ENCODE data around the gene HSP90AA1.
"Not testable (repeated sequence)": the region's sequence is repeated elsewhere in the genome, so short reads cannot be mapped to it uniquely, and the experiment has no call there.

The HSP90AA1 gene

DNA sequence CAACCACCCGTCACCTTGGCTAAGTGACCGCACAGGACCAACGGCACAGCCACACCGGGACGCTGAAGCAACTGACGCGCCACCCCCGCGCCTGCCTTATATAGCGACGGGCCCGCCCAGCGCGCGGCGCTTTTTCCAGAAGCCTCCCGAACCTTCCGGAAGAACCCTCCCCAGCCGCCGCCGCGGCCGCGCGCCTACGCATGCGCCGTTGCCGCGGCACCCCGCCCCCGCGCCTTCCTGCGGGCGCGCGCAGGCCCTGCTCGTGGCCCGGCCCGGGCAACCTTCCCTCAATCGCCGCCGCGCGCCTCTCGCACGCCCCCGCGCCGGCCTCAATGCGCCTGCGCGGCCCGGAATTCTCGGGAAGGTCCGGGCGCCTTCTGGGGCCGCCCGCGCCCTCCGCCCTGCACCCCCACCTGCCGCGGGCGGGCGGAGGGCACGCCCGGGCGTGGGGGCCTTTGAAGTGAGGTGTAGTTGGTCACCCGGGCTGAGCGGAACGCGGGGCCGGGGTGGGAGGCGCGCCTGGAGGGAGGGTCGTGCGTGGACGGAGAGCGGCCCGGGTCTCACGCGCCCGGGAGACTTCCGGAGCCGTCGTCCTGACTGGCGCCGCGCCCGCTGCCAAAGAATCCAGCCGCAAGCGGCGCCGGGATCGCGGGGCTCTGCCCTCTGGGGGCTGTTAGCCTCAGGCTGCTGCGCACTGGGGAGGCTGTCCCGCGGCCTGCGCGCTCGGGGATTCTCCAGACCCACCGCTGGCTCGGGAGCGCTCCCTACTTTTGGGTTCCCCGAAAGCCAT, at the start of gene HSP90AA1:
Gene HSP90AA1, minus strand, starts transcription at position 73 of the 790 bp plus-strand sequence. CDS start 666 bp downstream, outside the sequence.
- no peak for FAIRE-seq

DNA sequence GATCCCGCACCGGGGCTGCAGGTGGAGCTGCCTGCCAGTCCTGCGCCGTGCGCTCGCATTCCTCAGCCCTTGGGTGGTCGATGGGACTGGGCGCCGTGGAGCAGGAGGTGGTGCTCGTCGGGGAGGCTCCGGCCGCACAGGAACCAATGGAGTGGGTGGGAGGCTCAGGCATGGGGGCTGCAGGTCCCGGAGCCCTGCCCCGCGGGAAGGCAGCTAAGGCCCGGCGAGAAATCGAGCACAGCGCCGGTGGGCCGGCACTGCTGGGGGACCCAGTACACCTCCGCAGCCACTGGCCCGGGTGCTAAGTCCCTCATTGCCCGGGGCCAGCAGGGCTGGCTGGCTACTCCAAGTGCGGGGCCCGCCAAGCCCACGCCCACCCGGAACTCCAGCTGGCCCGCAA, 48.6 kb upstream of the HSP90AA1 start:
- not testable (repeated sequence) for FAIRE-seq

DNA sequence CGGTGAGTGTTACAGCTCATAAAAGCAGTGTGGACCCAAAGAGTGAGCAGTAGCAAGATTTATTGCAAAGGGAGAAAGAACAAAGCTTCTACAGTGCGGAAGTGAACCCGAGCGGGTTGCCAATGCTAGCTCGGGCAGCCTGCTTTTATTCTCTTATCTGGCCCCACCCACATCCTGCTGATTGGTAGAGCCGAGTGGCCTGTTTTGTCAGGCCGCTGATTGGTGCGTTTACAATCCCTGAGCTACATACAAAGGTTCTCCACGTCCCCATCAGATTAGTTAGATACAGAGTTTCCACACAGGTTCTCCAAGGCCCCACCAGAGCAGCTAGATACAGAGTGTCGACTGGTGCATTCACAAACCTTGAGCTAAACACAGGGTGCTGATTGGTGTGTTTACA, 47.9 kb upstream of the HSP90AA1 start:
- FAIRE-seq, result not testable (repeated sequence)

DNA sequence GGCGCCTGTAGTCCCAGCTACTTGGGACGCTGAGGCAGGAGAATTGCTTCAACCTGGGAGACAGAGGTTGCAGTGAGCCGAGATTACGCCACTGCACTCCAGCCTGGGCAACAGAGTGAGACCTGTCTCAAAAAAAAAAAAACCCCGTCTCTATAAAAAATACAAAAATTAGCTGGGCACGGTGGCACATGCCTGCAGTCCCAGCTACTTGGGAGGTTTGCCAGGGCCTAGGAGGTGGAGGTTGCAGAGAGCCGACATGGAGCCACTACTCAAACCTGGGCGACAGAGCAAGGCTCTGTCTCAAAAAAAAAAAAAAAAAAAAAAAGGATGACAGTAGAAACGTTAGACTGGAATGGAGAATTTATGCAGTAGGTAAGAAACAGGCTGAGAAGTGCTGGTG, 47.2 kb upstream of the HSP90AA1 start:
- FAIRE-seq, result not testable (repeated sequence)

DNA sequence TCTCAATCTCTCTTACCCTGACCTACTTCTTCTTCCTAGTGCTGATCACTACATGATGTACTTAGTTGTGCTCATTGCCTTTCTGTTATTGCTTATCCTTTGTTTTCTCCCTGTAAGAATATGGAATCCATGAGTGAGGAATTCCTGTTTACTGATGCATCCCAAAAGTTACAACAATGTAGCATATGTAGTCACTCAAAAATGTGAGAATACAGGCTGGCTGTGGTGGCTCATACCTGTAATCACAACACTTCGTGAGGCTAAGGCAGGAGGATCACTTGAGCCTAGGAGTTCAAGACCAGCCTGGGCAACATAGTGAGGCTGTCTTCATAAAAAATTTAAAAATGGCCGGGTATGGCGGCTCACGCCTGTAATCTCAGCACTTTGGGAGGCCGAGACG, 44.9 kb upstream of the HSP90AA1 start:
- FAIRE-seq, result no peak

DNA sequence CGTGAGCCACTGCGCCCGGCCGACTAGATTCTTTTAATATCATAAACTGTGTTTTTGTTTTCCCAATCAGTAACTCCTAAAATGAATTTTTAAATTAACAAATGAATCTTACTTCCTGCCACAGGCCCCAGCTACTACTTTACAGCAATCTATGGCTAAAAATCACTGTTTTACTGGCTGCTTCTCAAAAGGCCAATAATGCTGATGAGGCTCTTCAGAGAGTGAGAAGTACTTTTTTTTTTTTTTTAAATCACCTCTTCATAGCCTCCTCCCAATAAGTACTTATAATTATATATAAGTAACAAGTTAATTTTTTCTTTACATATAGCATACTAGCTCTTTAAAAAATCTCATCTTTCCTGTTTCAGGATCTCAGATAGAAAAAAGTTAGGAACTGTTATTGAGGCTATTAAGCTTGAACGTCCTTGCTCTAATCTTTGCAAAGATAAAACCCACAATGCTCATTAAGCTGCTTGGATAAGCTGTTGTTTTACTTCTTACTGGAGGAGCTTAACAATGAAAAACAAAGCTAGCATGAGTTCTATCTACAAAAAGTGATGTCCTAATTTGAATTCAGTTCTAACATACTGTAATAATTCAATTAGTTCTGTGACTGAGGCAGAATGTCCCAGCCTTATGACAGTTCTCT, 40.1 kb upstream of the HSP90AA1 start:
- FAIRE-seq, result no peak

DNA sequence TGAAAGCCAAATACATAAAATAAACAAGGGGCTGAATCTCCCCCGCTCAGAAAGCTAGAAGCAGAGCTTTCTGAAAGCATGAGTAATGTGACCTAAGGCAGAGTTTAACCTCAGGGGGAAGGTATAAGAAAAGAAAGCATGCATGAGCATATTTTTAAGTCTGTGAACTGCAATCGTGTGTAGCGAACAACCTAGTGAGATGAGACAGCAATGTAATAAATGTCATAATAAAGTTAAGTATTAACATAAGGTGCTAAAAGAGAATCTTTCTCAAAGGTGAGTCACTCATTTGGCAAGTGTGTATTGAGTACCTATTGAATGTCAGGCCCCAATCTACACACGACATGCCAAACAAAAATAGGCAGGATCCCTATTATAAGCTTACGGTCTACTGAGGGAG, 38.7 kb upstream of the HSP90AA1 start:
- no peak for FAIRE-seq

DNA sequence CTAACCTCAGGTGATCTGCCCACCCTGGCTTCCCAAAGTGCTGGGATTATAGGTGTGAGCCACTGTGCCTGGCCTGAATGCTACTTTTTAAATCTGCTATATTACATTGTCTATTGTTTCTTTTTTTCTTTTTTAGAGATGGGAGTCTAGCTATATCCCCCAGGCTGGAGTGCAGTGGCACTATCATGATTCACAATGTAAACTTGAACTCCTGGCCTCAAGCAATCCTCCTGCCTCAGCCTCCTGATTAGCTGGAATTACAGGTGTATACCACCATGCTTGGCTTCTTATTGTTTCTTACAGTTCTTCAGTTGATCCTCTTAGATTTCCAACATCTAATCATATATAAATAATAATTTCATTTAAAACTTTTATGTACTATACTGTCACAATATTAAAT, 37.6 kb upstream of the HSP90AA1 start:
- no peak for FAIRE-seq

DNA sequence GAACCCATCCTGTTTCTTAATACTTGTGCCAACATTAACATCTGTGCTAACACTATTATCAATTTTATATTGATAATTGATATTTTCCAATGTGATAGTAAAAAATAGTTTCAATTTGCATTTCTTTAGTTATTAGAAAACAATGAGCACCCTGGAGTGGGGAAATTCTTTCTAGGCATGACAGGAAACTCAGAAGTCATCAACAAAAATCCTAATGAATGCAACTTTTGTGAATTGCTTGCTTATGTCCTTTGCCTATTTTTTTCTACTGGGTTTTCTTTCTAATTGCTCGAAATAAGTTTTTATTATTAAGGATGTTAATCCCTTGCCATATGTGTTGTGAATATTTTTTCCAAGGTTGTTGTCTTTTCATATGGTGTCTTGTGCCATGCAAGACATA, 34.7 kb upstream of the HSP90AA1 start:
- FAIRE-seq, result no peak

DNA sequence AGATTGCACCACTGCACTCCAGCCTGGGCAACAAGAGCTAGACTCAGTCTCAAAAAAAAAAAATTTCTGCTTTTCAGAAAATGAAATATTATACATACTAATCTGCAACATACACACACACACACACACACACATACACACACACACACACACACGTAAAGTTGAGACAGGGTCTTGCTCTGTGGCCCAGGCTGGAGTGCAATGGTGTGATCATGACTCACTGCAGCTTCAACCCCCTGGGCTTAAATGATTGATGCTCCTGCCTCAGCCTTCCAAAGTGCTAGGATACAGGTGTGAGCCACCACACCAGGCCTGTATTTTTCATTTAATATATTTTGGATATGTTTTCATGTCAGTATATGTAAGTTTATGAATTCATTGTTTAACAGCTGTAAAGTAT, 34.0 kb upstream of the HSP90AA1 start:
- FAIRE-seq, result no peak

DNA sequence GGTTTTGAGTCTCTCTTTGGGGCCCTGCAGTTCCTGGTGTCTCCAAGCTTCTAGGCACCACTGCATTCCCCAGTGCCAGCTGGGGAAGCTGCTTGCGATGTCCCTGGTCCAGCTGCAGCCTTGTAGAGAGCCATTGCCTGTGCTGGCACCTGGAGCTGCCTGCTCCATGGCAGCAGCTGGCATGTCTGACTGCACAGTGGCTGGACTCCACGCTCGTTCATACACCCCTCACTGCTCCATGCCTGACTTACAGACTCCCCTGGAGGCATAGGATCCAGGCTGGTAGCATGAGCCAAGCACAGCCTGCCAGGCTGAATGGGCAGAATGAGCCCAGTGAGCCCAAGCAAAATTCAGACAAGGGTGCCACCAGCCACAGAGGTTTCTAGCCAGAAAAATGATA, 31.0 kb upstream of the HSP90AA1 start:
- no peak for FAIRE-seq

DNA sequence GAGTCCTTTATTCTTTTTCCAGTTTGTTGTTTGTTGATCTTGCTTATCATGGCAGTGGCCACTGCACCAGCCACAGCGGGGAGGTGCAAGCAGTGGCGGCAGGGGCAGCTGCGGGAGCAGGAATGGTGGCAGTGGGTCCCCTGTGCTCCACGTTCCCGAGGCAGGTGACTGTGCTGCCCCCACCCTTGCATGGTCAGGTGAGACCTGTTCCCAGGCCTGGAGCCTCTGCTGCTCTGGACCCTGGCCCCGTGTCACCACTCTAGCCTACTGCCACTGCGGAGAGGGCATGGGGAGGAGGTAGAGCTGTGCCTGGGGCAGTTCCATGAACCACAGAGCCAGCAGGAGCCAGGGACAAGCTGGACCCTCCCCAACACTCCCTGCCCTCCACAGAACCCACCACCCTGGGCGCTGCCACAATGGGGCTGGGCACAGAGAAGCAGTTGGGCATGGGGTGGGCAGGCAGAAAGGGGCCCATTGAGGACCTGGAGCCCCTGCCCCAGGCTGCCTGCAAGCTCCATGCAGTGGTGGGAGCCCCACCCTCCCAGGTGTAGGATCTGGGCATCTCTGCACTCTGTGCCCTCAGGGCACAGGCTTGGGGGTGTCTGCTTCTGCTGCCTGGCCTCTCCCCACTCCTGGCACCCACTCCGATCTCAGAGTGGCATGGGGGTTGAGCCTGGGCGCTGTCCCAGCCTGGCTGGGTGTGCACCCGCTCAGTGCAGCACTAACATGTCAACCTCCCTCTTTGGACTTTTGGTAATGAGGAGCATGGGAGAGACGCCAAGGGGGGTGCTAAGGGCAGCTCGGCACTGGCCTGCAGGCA, 29.7 kb upstream of the HSP90AA1 start:
- FAIRE-seq, result no peak

DNA sequence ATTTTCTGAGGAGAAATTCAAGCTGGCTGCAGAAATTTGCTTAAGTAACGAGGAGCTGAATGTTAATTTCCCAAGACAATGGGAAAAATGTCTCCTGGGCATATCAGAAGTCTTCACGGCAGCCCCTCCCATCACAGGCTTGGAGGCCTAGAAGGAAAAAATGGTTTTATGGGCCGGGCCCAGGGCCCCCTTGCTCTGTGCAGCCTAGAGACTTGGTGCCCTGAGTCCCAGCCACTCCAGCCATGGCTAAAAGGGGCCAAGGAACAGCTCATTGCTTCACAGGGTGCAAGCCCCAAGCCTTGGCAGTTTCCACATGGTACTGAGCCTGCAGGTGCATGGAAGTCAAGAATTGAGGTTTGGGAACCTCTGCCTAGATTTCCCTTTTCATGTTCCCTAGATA, 24.3 kb upstream of the HSP90AA1 start:
- FAIRE-seq, result no peak

DNA sequence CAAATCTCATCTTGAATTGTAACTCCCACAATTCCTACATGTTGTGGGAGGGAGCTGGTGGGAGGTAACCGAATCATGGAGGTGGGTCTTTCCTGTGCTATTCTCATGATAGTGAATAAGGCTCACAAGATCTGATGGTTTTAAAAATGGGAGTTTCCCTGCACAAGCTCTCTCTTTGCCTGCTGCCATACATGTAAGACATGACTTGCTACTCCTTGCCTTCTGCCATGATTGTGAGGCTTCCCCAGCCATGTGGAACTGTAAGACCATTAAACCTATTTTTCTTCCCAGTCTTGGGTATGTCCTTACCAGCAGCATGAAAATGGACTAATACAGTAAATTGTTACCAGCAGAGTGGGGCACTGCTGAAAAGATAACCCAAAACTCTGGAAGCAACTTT, 22.5 kb upstream of the HSP90AA1 start:
- FAIRE-seq, result not testable (repeated sequence)

DNA sequence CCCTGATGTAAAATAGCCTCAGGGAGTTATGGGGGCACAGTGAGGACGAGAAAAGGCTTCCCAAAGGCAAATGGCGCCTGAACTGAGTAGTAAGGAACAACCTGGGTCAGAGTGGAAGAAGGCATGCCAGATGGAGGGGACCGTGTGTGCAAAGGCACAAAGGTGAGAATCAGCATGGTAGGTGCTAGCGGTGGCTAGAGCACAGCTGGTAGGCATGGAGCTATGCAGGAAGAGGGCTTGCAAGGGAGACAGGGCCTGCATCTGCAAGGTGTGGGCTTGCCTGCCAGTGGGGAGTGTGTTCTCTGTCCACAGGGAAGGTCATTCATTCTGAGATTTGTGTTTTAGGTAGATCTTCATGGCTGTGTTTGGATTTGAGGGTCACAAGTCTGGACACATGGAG, 18.5 kb upstream of the HSP90AA1 start:
- FAIRE-seq, result no peak

DNA sequence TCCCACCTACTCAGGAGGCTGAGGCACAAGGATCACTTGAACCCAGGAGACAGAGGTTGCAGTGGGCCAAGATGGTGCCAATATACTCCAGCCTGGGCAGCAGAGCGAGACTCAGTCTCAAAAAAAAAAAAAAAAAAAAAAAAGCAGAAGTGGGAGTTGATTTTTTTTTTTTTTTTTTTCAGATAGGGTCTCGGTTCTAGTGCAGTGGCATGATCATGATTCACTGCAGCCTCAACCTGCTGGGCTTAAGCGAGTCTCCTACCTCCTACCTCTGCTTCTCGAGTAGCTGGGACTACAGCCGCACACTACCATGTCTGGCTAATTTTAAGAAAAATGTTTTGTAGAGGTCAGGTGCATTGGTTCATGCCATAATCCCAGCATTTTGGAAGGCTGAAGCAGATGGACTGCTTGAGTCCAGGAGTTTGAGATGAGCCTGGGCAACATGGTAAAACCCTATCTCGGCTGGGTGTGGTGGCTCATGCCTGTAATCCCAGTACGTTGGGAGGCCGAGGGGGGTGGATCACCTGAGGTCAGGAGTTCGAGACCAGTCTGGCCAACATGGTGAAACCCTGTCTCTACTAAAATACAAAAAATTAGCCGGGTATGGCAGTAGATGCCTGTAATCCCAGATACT, 16.3 kb upstream of the HSP90AA1 start:
- FAIRE-seq, result no peak

DNA sequence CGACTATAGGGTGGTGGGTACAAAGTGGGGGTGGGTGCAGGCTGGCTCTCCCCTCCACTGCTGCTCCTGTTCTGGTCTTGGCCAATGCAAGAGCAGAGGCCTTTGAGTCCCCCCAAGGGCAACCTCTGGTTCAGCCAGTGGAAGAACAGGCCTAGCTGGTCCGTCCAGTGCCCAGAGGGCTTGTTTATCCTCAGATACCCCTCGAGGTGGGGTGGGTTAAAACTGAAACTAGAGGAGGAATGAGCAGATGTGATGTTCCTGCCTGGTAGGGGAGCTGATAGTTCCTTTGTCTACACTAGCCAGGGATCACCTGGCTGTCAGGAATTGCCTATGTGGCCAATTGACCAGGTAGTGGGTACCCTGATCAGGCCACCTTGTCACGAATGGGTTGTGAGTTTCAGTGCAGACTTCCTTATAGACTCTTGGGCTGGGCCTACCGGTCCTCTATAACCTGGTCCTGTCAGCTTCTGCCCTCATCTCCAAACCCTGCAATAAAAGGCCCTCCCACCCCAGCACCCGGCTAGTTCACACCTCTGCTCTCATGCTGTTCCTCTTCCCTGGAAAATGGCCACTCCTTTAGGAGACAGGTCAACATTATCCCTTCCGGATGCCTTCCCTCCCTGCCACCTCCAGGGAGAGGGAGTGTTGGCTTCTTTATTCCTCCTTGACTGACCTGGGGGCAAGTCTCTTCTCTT, 10.7 kb upstream of the HSP90AA1 start:
- no peak for FAIRE-seq

DNA sequence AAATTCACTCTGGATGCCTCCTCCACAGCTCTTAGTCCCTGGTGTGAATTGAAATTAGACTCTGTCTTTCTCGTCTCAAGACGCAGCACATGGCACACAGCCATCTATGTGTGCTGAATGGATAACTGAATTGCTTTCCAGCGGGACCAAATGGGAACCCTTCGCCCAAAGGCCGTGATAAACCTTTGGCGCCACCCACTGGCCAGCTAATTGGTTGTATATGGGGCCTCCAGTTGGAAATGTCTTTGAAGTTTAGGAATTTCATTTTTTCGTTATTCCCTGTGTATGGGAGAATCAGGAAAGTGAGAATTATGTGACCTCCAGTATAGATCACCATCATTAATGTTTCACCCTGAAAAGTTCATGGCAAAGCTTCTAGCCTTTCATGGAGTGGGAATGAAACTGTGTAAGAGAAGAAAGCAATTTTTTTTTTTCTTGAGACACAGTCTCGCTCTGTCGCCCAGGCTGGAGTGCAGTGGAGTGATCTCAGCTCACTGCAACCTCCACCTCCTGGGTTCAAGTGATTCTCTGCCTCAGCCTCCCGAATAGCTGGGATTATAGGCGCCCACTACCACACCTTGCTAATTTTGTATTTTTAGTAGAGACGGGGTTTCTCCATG, 9.8 kb upstream of the HSP90AA1 start:
- FAIRE-seq, result peak; percentile 67

DNA sequence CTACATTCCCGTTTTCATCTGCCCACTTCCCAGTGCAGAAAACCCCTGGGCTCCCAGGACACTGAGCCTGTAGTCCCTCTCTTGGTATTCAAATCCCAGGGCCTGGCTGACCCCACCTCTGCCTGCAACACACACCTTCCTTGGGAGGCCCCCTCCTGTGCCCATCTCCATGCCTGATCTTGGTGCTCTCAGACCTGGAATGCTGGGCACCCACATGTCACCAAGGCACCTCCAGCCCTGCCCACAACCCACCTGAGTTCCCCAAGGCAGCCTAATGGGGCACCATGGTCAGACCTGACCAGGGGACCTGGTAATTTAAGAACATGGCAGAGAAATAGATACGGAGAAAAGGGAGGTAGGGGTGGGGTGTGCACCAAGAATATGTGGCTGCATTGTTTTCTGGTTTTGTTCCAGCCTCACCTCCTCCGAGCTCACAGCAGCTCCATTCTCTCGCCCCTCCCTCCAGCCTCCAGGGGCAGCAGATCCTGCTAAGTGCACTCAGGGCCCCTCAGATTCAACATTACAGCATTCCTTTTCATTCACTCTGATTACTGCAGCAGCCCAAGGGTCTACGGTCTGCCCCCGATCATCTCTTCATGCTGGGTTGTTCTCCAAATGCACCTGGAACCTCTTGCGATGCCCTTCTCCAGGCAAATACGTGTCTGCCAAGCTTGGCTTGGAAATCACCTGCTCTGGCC, 9.2 kb upstream of the HSP90AA1 start:
- no peak for FAIRE-seq

DNA sequence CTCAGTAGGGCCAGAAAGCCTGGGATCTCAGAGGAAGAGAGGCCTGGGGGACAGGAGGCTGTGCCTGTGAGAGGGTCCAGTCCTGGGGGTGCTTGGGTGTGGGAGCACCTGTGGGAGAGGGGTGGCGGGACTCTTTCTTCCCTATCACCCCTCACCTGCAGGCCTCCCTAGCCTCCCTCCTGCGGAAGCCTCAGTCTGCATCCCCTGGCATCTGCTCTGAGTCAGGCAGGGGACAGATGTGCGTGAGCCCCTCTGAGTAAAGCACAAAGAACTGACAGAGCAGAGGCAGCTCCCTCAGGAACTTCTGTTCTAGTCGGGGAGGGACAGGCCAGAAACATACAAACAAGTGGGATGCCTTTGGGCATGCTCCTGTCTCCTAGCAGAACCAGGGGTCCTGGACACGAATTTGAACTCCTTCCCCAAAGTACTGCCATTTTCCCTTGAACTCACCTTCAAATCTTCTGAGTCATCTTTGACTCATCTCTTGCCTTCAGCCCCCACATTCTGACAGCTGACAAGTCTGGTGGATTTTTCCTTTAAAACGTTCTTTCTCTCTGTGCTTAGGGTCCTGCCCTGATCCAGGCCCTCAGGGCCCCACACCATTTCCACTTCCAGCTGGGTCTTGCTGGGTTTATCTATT, 8.5 kb upstream of the HSP90AA1 start:
- no peak for FAIRE-seq

DNA sequence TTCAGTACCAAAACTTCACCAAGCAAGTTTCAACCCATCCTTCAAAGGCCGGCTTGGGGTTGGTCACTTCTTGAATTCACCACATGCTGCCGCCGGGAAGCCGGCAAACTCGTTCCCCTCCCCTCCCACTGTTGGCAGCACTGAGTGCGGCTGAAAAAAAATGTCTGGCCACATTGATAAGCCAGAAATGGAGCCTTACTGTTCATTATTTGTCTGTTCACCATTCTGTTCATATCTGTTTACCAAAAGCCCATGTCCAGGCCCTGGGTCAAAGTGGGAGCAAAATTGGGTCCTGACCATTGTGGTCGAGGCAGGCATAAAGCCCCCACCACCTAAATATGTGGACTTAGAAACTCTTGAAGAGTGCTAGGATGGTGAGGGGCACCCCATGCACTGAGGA, 7.3 kb upstream of the HSP90AA1 start:
- no peak for FAIRE-seq
